ENCODE data around the gene GDPD5.

DNA sequence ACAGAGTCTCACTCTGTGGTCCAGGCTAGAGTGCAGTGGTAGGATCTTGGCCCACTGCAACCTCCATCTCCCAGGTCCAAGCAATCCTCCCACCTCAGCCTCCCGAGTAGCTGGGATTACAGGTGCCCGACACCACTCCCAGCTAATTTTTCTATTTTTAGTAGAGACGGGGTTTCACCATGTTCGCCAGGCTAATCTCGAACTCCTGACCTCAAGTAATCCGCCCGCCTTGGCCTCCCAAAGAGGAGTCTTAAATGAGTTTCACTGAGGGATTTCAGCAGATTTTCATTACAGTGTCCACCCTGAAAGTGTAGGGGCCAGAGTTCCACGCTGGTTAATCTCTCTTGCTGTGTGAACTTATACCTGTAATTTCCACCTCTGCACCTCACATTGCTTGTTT lies 126.8 kb downstream of the GDPD5 start:
- no peak for TF ChIP-seq POLR2A (IDR thresholded peaks at IDR 0.05)
- TF ChIP-seq, protein P1, sequence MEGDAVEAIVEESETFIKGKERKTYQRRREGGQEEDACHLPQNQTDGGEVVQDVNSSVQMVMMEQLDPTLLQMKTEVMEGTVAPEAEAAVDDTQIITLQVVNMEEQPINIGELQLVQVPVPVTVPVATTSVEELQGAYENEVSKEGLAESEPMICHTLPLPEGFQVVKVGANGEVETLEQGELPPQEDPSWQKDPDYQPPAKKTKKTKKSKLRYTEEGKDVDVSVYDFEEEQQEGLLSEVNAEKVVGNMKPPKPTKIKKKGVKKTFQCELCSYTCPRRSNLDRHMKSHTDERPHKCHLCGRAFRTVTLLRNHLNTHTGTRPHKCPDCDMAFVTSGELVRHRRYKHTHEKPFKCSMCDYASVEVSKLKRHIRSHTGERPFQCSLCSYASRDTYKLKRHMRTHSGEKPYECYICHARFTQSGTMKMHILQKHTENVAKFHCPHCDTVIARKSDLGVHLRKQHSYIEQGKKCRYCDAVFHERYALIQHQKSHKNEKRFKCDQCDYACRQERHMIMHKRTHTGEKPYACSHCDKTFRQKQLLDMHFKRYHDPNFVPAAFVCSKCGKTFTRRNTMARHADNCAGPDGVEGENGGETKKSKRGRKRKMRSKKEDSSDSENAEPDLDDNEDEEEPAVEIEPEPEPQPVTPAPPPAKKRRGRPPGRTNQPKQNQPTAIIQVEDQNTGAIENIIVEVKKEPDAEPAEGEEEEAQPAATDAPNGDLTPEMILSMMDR (IDR thresholded peaks at IDR 0.05): no peak

Measured in vagina (tissue), 2 donors.